GM19467 (cell line): ENCODE results near the gene NCK2.

ENCODE experiments used
- ATAC-seq: cut with Tn5 transposase; IDR thresholded peaks from one replicate; pipeline ENCODE4 v1.9.1; 2021; ENCODE audit warnings: mild to moderate bottlenecking, moderate library complexity; ENCODE audit not compliant: unreplicated experiment

The NCK2 gene

DNA sequence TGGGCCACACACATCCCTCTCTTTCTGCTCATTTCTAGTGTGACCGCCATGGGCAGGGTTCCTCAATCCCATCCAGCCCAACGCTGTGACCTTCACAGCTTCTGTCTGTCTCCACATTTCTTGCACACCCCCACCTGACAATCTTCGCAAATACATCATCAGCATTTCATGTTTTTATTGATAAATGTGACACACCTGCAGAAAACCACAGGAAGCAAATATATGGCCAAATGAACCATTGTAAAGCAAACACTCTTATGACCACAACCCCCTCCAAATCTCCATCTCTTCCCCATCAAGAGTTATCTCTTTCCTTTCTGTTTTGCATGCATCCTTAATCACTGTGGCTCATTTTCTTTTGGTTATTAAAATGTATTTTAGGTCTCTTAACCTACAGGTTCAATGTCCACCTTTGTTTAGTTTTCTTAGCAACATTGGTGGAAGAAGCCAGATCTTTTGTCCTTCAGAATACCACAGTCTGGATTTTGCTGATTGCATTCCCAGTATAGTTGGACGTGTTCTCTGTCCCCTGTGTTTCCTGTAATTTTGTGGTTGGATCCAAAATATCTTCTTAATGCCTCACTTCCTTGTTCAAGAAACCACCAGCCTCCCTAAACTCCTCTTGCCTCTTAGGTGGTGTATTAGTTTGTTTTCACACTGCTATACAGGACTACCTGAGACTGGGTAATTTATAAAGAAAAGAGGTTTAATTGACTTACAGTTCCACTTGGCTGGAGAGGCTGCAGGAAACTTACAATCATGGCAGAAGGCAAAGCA, 9.8 kb upstream of the NCK2 start:
- ATAC-seq = no peak

DNA sequence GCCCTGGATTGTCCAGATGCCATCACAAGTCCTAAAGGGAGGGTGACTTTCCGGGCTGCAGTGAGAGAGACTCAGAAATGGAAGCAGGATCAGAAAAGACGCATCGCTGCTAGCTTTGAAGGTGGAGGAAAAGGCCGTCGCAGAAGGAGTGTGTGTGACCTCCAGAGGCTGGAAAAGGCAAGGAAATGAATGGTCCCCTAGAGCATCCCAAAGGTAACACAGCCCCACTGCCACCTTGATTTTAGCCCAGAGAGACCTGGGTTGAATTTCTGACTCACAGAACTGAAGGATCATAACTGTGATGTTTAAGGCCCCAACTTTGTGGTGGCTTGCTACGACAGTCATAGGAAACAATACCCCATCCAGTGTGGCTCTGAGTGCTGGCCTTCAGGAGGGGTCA, 8.6 kb upstream of the NCK2 start:
- ATAC-seq = no peak

DNA sequence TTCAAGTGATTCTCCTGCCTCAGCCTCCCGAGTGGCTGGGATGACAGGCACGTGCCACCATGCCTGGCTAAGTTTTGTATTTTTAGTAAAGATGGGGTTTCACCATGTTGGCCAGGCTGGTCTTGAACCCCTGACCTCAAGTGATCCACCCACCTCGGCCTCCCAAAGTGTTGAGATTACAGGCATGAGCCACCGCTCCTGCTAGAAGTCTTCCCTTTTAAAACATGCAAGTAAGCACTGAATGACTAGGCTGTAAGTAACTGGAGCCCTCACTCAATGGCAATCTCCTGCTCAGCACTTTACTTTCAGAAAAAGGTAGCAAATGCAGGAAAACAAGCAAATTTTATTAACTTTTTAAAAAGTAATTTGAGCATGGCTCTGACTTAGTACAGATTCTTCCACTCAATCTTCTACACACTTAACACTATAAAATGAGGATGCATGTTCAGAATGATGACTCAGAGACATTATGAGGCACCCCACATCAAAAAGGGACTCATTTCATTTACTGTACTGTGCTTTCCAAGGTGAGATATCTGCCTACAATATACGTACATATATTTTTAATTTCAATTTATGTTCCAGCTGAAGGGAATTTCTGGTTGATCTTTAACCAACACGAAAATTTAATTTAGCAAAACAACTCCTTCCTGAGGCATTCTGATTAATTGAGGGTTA, 6.6 kb upstream of the NCK2 start:
- no peak for ATAC-seq

DNA sequence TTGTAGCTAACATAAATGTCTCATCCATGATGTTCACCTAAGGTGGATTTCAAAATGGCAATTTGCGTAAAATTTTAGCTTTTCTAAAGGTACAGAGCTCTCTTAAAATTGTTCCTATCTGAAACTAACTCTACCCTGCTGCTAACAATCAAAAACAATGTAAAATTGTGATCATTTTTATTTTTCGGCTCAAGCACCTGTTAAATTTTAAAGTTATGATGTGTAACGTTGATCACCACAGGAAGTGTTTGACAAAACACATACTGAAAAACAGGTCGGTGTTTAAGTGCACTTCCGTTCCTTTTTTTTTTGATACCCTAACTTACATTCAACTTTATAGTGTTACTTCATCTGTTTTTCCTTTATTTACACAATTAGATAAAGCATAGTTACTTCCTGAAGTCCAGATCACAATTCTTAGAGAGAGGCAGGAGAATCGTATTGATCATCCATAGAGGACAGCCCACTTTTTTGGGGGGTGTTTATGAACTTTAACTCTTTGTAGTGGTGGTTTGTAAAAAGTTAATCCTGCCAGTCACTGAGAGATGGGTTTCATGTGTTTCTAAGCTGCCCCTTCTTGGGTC, 6.0 kb upstream of the NCK2 start:
- ATAC-seq = no peak

DNA sequence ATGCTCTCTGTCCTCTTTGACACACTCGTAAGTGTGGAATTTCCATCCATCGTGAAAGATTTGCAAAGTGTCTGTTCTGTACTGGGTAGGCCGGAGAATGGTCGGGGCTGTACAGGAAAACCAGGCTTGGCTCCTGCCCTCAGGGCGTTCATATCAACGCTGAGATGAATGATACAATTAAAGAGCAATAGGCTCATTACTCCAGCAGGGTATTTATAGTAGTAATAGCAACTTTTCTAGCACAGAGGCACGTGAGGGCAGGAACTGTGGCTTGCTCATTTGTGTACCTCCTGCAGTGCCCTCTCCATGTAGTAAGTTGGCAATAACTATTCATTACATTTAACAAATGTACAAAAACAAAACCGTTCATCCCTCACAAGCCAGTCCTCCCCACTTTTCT, 5.3 kb upstream of the NCK2 start:
- ATAC-seq = no peak

DNA sequence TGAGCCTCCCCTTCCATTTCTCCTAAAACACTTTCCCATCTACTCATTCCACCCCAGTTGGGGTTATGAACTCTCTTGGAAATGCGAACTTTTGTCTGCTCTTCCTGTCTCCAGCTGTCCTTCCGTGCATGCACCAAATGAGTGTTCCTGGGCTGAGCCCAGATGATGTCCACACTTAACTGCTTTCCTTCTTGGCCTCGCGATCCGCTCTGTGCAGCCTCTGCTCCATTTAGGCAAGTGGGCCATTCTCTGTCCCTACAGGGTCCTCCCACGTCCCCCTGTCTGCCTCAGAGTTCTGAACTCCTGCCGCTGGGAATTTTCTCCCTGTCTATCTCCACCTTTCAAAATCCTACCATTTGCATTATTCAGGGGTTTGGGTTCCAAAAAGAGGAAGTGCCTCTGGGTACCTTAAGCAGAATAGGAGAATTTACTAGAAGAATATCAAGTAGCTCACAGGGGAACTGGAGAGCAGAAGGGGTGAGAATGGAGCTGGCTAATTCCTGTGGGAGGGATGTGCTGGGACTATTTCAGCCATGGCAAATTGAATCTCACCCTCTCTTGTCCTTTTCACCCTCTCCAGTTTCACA, 4.7 kb upstream of the NCK2 start:
- ATAC-seq = no peak

DNA sequence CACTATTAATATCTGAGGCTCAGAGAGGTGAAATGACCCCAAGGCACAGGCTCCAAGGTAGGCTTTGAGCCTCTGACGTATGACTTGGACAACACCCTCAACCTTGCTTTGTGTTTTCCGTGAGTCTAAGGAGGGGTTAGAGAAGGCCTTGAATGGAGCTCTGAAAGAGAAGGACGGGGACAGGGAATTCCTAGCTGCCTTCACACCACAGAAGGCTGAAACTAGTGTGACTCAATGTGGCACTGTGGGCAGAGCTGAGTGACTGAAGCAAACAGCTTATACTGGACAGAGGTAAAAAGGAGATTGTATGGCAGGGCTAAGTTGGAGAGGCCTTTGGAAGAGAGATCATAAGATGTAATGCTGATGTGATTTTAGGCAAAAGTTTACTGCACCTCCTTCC, 3.5 kb upstream of the NCK2 start:
- no peak for ATAC-seq

DNA sequence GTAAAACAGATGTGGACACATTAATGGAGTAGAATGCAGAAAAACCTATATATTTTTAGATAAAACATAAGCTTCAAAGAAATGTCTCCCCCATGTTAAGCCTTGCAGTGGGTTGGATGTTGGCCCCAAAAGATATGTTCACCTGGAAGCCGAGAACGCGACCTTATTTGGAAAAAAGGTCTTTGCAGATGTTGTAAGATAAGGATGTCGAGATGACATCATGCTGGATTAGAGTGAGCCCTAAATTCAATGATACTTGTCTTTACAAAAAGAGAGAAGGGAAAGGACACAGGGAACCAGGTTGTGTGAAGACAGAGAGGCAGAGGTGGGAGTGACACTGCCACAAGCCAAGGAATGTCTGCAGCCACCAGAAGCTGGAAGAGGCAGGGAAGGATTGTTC, 3.1 kb upstream of the NCK2 start:
- no peak for ATAC-seq

DNA sequence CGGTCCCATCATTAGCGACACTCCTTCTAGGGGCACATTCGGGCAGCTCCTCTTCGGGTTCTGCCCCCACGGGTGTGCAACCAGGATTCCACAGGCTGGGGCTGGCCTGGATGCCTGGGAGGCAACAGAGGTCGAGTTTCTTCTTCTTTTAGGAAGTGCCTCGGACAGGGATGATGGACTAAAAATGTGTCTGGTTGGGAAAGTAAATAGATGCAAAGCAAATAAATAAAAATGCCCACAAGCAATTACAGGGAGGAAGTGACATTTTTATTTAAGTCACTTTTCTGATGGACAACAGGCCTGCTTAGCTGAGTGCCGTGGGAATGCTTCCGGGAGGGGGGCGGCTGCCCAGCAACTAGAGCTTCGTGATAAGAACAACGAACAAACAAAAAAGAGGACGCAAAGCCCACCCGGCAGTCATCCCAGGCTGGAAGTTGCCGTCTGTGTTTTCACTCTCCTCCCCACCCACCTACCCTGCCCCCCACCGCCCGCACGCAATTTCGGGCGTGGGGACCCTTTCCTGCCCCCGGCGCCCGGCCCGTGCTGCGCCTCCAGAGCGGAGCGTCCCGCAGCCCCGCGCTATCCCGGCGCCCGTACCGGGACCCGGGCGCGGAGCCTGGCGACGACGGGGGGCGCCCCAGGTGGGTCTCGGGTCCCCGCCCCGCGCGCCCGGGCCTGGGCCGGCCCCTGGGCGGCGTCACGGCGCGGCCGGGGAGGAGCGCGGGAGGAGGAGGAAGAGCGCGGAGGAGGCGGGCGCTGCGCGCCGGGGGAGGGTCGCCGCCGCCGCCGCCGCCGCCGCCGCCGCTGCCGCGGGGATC, 412 bp upstream of the NCK2 start:
- peak; percentile 68 for ATAC-seq

DNA sequence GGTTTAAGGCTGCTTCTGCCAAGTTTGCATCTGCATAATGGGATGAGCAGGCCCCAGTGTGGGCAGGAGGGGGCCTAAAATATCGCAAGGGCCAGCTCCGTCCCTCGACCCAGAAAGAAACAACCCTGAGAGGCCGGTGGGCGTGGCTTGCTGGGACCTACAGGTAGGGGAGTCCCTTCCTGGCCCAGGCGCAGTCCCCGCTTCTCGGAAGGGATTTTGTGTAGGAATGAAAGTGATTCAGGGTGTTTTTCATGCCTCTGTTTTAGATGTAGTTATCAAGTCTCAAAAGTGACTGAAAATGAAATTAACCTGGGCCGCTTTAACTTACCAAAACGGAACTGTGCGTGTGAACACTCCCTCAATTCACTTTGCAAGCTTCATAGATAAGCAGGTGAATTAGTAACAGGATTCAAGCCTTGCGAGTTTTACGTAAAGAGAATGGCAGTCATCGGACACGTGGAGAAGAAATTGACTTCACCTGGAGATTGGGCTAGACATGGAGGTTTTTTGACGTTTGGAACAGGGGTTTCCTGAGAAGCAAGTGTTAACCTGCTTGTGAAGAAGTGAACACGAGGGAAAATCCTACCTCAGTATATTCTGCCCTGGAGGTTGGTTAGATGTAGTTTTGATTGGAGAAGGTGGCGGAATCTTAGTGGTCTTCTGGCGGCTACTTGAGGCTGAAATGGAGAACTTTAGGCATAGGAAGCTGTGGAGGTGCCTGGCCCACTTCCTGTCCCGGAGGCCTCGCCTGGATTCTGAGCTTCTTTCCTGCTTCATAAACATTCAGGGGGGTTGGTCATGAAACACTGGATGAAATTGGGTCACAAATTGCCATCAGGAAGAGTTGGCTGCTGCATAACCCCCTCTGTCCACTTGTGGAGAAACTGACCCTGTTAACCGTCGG, 1.7 kb downstream of the NCK2 start:
- ATAC-seq = peak; percentile 42

DNA sequence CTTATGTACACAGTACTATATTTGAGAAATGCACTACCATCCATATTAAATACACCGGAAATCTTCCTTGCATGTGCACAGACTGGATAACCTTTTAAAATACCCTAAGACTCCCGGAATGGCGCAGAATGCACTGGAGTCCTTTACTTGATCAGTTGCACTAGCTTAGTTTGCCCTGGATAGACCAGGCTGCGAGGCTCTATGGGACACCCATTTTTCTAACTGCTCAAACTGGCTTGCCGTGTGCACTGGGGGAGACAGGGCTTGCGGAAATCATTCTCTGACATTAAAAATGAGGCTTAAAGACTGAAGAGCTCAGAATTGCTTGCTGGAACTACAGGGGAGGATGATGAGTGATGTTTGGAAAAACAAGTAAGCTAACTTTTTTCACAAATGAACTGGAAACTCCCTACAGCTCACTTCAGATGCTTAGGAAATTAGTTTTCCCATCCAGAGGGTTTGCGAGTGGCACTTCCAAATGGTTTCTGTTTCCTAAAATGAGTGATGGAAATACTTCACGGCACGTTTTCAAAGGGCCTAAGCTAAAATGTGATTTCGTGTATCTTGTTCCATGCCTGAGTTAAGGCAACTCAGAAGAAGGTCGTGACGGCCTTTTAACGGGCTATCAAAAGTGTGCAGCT, 2.7 kb downstream of the NCK2 start:
- no peak for ATAC-seq

DNA sequence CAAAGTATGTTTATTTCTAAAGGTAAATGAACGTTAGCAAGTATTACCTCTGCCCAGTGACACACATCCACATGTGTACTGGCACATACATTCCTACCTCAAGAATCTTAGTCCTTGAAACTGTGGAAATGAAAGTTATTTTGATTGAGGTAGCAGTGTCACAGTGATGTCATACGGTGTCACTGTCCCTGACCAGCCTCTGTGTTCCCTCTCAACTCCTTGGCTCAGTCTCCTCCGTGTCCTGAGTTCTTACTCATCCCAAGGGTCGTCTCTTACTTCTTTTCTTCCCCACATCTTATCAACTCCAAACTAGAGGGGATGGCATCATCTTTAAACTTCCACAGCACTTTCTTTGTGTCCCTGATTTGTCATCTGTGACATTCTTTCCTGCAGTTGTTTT, 3.3 kb downstream of the NCK2 start:
- no peak for ATAC-seq

DNA sequence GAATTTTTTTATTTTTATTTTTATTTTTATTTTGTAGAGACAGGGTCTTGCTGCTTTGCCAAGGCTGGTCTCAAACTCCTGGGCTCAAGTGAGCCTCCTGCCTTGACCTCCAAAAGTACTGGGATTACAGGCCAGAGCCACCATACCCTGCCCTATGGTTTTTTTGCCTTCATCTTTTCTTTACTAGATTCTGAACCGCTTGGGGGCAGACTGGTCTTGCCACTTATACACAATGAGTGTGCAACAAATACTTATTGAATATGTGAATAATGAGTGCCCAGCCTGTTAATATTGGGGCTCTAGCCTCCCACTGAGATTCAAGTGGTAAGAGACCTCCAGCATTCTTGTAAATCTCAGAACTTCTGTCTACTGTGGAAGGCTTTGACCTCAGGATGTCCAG, 3.9 kb downstream of the NCK2 start:
- ATAC-seq = no peak

DNA sequence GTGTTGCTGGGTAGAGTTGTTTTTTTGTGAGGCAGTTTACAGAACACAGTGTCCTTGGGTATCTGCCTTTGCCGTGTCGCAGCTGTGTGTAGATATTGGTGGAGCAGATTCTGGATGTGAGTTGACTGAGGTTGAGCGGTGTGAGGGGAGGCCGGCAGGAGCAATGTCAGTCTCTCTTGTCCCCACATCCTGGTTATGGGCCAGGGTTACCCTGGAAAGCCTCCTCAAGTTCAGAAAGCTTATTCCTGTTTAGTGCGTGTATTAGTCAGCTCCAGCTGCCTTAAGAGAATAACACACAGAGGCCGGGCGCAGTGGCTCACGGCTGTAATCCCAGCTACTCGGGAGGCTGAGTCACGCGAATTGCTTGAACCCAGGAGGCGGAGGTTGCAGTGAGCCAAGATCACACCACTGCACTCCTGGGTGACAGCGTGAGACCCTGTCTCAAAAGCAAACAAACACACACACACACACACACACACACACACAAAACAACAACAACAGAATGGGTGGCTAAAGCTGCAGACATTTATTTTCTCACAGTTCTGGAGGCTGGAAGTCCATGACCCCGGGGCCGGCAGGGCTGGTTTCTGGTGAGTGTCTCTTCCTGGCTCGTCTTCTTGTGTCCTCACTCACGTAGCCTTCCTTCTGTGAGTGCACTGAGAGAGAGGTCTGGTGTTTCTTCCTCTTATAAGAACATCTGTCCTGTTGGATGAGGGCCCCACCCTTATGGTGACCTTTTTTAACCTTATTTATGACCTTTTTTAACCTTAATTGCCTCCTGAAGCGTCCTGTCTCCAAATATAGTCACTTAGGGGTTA, 5.1 kb downstream of the NCK2 start:
- no peak for ATAC-seq

DNA sequence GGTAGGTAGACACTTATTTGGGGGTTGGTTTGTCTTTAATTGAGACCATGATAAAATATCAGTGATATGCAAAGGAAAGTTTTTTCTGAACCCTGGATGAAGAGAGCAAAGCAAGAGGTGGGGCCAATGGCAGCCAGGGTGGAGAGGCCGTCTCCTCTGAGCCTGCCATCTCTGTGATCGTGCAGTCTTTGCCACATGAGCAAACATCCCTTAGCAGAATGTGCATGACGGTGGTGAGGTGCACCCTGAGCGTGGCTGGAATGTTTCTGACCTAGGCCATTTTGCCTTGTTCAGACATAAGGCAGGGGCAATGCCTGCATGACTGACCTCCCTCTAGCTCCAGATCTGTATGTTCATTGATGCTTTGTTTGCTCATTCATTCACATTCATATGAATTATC, 6.0 kb downstream of the NCK2 start:
- ATAC-seq = no peak

DNA sequence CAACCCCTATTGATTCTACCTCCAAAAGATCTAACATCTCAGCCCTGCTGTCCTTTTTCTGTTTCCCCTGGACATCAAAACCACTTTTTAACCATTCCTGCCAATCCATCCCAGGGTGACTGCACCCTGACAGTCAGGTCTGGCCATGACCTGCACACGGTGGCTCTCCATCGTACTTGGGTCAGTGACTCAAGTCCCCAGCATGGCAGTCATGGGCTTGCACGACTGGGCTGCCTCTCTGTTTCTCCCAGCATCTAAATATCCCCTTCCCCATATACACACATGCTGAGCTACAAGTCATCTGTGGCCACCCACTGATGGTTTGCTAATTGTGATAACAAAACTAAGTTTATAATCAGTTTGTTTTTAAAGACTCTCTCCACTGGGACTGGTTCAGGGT, 6.6 kb downstream of the NCK2 start:
- ATAC-seq = no peak

DNA sequence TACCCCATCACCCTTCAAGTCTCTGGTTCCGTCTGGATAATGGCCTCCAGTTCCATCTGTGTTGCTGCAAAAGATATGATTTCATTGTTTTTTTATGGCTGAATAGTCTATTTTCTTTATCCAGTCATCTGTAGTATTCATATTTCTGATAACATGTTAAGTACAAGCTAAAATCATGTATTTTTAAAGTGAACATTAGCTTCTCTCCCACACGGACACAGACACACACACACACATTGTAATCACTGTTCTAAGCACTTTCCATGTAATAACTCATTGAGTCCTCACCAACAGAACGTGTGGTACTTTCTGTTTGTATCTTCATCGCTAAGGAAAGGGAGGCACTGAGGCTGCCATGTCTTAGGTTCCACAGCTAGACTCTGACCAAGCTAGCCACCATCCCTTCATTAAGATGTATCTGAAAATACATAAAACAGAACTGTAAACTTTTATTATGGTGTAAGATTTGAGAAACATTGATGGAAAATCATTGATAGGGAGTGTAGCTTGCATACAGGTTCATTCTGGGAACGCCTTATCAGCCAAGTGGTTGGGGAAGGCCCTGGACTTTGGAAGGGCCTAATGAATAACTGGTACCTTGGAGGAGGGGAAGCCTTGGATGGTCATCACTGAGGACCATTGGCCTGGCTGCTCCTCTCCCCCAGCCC, 8.1 kb downstream of the NCK2 start:
- ATAC-seq = no peak

DNA sequence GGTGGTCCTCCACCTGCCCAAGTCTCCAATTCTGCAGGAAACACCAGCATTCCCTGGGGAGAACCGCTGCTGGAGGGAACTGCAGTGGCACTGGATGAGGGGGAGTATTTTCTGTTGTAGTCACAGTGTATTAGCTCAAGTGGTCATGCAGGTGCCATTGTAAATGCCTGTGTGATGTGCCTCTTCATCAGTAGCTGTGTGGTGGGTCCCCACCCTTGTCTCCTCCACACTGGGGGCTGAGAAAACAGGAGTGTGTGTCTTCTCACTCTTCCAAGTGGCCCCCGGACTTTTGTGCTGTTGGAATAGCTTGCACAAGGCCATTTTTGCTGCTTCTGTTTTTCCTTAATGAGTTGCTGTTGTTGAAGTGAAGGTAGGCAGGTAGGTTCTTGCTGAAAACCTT, 8.7 kb downstream of the NCK2 start:
- no peak for ATAC-seq
